AG04449 (cell line): ENCODE measurements around the gene ZNRF1.

ENCODE experiments used
- CTCF ChIA-PET: fragments of 350-600 bp; formaldehyde crosslinking; extraction: SDS; loops from one replicate; lab custom pipeline; 2021; ENCODE audit warnings: antibody characterized with exemption; lab: Yijun Ruan, JAX
- POLR2A ChIA-PET: fragments of 400-600, 350-600 bp; formaldehyde crosslinking; extraction: SDS; loops from one replicate; lab custom pipeline; 2020; ENCODE audit warnings: antibody characterized with exemption, inconsistent platforms; lab: Yijun Ruan, JAX
- DNase-seq: peaks from one replicate; pipeline ENCODE4 v3.0.0-alpha.2; 2010; ENCODE audit warnings: low read depth, low spot score
- H3K4me3 ChIP-seq: 2 replicates; pipeline ENCODE4 v1.5.1; 2011; ENCODE audit warnings: low read depth, mild to moderate bottlenecking, control low read depth, low read length
- CTCF ChIP-seq: IDR thresholded peaks from one replicate; pipeline ENCODE4 v1.5.1; 2011; ENCODE audit warnings: mild to moderate bottlenecking, moderate library complexity, low read length, control low read depth, inconsistent platforms; ENCODE audit not compliant: insufficient read depth; ENCODE audit errors: missing control alignments

Gene ZNRF1

DNA sequence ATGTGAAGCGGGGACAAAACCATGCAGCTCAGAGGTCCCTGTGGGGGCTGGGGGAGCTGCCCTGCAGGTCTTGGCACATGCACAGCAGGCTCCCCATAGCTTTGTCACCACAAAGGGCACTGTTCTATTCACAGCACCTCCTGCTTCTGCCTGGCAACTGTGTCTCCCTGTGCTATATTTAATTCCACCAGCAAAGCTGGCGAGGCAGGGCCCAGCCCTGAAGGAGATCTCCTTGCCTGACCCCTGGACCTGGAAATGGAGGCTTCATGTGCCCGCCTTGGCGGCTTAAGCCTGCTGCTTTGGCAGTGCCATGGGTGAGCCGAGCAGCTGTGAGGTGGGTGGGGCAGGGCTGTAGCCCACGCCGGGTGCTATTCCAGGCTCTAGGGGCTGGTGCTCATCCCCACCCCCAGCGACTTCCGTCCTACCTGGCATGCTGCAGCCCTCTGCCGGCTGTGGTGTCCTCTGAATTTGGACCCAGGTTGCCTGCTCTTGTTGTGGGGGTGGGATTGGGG, 111.0 kb downstream of the ZNRF1 start:
- DNase-seq, result no peak

DNA sequence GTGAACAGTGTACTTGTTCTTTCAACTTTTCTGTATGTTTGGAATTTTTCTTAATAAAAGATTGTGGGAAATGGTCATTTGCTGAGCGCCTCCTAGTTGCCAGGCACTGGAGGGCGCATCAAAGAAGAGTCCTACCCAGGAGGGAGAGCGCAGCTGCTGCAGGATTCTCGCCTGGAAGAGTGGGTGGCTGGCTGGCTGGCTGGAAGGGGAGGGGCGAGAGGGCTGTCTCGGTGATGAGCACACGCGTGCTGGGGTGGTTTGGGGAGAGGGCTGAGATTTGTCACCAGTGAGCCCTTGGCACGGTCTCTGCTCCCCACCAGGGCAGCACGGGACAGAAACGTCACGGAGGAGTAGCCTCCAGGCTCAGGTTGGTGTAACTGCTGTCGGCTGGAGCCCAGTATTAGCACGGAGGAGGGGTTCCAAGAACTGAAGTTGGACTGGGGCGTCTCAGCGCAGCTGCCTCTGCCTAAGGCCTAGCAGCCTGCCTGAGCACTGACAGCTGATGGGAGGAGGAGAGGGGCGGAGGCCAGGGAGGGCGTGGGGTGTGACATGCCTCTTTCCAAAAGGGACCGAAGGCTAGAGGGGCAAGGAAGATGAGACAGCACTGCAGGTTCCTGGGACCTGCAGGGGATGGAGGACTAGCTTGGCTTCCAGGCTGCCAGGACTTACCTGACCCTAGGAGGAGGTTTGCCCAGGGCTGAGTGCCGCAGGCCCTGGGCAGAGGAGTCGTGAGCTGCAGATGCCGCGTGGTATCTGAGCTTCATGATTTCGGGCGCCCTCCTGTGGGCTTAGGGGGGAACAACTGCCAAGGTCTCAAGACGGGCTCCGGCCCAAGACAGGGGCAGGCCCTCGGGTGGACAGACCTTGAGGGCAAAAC, 112.1 kb downstream of the ZNRF1 start:
- ChIA-PET POLR2A (interaction anchor here (0.6 to 1.1 kb wide), 4 partner anchors 32 to 126 kb away, joined by 3 to 6 read pairs (median 4); partner anchors contain the start of gene WDR59), CTCF (interaction anchor here (0.6 to 11.0 kb wide), 65 partner anchors 11 to 416 kb away, joined by 3 to 450 read pairs (median 4); partner anchors contain the start of genes MLKL, WDR59 and ZNRF1)
- peak; percentile 55 for DNase-seq
- TF ChIP-seq CTCF, result peak; percentile 96
- peak overlapping the region; percentile 42 for H3K4me3 ChIP-seq

More for the DNA sequence above, 111.0 kb downstream of the ZNRF1 start:
- POLR2A ChIA-PET, result interaction anchor here (1.1 to 1.9 kb wide), 2 partner anchors 81 to 111 kb away, joined by 4 to 6 read pairs; partner anchors contain the start of gene ZNRF1
- TF ChIP-seq CTCF, result no peak
- CTCF ChIA-PET, result interaction anchor here (1.2 to 11.0 kb wide), 15 partner anchors 11 to 397 kb away, joined by 3 to 450 read pairs (median 6); partner anchors contain the start of genes WDR59 and ZNRF1
- no peak overlapping the region for H3K4me3 ChIP-seq

GRCh38 chr16:75111514-75111940, 112.7 kb downstream of the ZNRF1 start:
- DNase-seq, result no peak
- CTCF ChIA-PET, result interaction anchor here (0.7 to 11.0 kb wide), 52 partner anchors 10 to 416 kb away, joined by 3 to 450 read pairs (median 4); partner anchors contain the start of genes MLKL, WDR59 and ZNRF1
- POLR2A ChIA-PET, result interaction anchor here (1.1 kb wide), 1 partner anchor 126 kb away, joined by 6 read pairs; the partner anchor contains the start of gene WDR59
- no peak for TF ChIP-seq CTCF
- no peak overlapping the region for H3K4me3 ChIP-seq

GRCh38 chr16:75111961-75112733, 113.3 kb downstream of the ZNRF1 start:
- POLR2A ChIA-PET, result interaction anchor here (1.1 kb wide), 1 partner anchor 127 kb away, joined by 6 read pairs; the partner anchor contains the start of gene WDR59
- CTCF ChIA-PET, result interaction anchor here (0.7 to 11.0 kb wide), 33 partner anchors 10 to 411 kb away, joined by 3 to 450 read pairs (median 6); partner anchors contain the start of genes MLKL, WDR59 and ZNRF1
- no peak for TF ChIP-seq CTCF
- no peak overlapping the region for H3K4me3 ChIP-seq
- no peak for DNase-seq

- H3K4me3 ChIP-seq, result no peak overlapping the region
- CTCF ChIA-PET, result interaction anchor here (0.6 to 11.0 kb wide), 8 partner anchors 9 to 298 kb away, joined by 3 to 450 read pairs (median 36); partner anchors contain the start of genes WDR59 and ZNRF1
- POLR2A ChIA-PET, result no interaction called here
Observed at GRCh38 chr16:75112734-75113491, 114.1 kb downstream of the ZNRF1 start.

More at GRCh38 chr16:75112734-75113491, 114.1 kb downstream of the ZNRF1 start:
- TF ChIP-seq CTCF, result no peak
- DNase-seq, result no peak
